ENCODE data around the gene CYP4A22.

DNA sequence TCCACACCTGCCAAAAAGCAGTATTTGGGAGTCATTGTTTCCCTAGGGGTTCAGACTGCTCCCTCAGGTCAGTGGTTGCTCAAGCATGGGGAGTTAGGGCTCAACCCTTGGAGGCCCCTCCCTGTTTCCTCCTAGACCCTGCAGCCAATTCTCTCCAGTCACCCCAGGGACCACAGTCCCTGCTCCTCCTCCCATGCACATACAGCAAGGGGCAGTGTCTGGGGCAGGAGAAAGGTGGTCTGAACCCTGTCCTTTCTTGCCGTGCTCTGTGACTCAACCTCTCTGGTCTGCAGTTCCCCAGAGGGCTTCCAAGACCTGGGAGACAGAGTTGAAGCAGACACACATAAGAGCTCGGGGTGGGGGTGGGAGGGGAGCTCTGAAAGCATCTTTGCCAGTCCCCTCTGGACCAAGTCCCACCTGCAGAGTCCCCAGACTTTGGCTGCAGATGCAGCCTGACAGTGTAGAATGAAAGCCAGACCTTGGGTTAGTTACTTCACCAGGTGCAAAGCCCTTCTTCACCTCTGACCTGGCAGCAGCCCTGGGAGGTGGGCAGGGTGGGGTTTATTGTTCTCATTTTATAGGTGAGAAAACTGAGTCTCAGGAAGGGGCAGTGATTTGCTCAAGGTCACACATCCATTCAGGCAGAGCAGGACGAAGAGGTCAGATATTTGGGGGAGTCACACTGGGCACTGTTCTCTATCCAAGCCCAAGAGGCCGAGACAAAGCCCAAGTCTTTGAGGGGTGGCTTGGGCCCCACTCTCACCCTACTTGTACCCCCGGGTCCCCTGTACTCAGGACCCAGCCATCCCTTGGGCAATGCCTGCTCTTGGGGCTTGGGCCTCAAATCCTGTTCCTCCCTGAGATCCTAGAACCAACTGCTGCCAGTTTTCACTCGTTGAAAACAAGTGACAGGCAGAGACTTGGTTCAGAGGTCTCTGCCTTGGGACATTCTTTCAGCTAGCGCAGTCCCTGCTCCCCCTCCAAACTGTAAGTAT, 51.8 kb downstream of the CYP4A22 start:
- TF ChIP-seq, protein P1, sequence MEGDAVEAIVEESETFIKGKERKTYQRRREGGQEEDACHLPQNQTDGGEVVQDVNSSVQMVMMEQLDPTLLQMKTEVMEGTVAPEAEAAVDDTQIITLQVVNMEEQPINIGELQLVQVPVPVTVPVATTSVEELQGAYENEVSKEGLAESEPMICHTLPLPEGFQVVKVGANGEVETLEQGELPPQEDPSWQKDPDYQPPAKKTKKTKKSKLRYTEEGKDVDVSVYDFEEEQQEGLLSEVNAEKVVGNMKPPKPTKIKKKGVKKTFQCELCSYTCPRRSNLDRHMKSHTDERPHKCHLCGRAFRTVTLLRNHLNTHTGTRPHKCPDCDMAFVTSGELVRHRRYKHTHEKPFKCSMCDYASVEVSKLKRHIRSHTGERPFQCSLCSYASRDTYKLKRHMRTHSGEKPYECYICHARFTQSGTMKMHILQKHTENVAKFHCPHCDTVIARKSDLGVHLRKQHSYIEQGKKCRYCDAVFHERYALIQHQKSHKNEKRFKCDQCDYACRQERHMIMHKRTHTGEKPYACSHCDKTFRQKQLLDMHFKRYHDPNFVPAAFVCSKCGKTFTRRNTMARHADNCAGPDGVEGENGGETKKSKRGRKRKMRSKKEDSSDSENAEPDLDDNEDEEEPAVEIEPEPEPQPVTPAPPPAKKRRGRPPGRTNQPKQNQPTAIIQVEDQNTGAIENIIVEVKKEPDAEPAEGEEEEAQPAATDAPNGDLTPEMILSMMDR (conservative IDR thresholded peaks at IDR 0.05; ENCODE audit: low read depth, low read length): no peak
- no peak for TF ChIP-seq EZH2phosphoT487 (IDR thresholded peaks at IDR 0.05; ENCODE audit: borderline replicate concordance, low read length)

Measured in PC-3 (cell line).